LoVo (cell line): Measurements from ENCODE around the gene PRC1.

ENCODE experiments used
- DNase-seq: peaks from one replicate; pipeline ENCODE4 v3.0.0-alpha.2; 2016; ENCODE audit warnings: low spot score

PRC1 gene

DNA sequence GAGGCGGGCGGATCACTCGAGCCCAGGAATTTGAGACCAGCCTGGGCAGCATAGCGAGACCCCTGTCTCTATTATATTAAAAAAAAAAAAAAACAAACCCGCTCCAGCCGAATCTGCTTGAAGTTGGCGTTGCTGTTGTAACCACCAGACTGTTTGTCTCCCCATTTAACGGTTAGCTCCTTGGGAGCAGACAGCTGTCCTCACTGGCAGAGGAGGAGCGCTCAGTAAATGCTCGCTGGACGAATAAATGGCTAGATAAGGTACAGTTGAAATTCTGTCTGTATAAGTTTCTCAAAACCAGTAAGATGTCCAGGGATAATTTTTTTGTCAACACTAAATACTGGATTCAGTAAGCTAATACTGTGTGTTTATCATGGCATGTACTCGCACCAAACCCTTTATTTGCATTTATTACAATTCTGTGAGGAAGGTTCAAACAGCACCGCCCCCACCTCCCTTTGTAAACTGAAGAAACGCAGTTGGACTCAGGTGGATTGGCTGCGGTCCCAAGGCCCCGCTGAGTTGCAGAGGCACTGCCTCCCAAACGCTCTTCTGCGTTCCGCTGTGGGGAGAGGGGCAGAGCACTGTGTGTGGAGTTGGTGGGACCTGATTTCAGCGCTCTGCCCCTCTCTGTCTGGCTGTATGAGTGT lies 38.6 kb downstream of the PRC1 start:
- DNase-seq: no peak

DNA sequence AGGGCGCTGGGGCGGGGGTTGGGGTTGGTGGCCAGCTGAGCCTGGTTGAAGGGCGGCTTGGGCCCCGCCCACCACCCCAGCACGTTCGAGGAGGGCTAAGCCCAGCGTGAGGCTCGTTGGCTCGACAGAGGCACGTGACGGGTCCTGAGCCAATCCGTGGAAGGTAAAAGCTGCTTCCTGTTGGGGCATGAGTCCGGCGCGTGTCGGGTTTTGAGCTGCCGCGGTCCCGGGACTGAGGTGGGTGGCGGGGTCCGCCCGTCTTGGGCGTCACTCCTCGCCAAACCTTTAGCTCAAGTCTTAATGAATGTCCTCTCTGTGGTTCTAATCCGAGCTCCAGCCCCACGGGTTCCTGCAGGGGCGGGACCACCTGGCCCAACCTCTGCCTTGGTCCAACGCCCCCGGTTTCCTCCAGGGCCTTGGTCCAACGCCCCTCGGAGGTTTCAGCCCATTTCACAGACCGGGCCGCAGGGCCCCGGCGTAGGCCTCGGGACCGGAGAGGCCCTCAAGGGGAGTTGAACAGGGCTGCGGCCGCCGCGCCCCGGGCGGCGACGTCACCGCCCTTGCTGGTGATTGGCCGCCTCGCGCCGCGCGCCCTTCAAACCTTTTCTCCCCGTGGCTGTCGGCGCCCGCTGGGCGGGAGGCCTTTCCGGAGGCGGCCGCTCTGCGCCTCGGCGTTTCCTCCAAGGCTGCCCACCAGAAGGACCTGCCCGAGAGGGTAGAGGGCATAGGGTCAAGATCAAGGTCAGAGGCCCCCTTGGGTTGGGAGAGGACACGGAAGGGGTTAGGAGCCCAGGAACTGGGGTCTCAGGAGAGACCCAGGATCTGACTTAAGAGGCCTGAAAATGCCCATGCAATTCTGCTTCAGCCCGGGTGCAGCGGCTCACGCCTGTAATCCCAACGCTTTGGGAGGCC lies 39.4 kb downstream of the PRC1 start, which contains the start of gene RCCD1:
RCCD1 (plus strand) TSS at position 173 of the 912 bp plus-strand sequence. CDS start 1,851 bp downstream, outside the sequence.
- DNase-seq: peak; percentile 97

DNA sequence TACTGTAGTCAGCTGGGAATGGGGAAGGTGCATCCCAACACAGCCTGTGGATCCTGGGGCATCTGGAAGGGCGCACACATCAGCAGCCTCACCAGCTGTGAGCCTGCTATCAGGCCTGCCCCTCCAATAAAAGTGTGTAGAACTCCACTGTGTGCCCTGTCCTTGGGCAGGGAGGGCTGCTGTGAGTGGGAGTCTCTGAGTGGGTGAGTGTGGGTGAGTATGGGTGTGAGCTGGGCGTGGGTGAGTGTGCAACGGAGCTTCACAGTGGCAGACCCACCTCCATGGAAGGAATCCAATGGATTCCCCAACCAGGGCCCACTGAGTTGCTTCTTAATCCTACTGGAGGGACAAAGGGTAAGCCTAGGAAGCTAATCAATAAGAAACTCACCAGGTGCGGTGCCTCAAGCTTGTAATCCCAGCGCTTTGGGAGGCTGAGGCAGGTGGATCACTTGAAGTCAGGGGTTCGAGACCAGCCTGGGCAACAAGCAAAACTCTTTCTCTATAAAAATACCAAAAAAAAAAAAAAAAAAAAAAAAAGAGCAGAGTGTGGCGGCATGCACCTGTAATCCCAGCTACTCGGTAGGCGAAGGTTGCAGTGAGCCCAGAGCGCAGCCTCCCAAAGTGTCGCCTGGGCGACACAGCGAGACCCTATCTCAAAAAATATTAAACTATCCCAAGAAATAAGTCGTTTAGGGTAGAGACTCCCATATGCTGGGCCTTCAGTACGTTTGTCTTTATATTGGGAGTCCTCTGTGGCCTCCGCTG lies 40.2 kb downstream of the PRC1 start:
- DNase-seq: no peak

DNA sequence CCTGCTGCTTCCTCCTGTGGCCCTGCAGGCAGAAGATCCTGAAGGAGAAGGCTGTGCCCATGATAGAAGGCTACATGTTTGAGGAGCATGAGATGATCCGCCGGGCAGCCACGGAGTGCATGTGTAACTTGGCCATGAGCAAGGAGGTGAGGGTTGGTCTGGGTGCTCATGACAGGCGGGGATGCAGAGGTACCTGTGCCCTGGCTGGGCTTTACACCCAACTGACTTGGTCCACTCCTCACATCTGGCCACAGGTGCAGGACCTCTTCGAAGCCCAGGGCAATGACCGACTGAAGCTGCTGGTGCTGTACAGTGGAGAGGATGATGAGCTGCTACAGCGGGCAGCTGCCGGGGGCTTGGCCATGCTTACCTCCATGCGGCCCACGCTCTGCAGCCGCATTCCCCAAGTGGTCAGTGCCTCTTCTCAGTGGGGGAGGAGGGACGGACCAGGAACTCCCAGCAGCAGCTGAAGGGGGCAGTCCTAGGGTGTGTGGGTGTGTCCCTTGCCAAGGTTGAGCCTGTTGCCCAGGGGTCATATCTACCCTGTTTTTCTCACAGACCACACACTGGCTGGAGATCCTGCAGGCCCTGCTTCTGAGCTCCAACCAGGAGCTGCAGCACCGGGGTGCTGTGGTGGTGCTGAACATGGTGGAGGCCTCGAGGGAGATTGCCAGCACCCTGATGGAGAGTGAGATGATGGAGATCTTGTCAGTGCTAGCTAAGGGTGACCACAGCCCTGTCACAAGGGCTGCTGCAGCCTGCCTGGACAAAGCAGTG lies 41.2 kb downstream of the PRC1 start:
- no peak for DNase-seq

DNA sequence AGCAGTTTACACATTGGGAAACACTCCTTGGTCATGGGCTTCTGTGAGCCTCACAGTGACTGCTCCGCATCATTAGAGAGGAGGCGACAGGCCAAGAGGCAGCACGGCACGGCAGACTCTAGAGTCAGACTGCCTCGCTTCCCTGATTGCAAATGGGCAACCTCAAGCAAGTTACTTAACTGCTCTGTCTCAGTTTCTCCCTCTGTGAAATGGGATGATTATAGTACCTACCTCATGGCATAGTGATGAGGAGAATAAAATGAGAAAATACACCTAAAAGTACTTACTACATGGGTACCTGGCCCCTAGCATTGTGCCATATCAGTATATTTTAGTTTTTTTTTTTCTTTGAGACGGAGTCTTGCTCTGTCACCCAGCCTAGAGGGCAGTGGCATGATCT lies 43.7 kb downstream of the PRC1 start:
- no peak for DNase-seq

DNA sequence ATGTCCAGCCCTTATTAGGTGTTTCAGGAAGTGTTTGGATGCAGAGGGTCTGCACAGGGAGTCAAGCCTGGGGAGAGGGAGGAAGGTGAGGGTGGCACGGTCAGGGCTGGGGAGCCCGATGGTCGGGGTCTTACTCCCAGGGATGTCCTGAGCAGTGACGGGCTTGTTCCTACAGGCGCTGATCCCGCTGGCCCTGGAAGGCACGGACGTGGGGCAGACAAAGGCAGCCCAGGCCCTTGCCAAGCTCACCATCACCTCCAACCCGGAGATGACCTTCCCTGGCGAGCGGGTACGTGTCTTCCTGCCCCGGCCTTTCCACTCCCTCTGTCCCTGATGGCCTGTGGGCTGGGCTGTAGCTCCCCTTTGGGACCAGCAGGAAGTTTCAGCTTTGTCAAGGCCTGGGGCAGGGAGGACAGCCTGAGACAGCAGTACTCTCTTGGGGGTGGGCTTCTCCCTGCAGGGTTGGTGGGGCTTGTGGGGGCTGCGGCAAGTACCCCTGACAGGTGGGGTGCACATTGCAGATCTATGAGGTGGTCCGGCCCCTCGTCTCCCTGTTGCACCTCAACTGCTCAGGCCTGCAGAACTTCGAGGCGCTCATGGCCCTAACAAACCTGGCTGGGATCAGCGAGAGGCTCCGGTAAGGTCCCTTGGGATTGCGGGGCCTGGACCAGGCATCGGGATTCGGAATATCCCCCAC lies 44.2 kb downstream of the PRC1 start:
- DNase-seq: no peak

DNA sequence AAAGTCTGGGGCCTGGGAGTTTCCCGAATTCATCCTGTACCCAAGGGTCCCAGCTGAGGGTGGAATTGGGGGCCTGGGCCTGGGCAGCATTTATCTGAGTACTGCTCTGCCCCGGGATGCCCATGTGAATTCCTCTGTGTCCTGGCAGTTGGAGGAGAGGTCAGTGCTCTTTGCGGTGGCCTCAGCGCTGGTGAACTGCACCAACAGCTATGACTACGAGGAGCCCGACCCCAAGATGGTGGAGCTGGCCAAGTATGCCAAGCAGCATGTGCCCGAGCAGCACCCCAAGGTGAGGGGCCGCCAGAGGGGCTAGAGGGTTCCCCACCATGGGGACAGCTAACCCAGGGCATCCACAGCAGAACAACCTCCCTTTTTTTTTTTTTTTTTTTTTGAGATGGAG lies 45.8 kb downstream of the PRC1 start:
- DNase-seq: no peak

- no peak for DNase-seq
Observed at GRCh38 chr15:90947577-90948357, 46.6 kb downstream of the PRC1 start.

GRCh38 chr15:90946941-90947576 lies 47.3 kb downstream of the PRC1 start:
- DNase-seq: no peak

DNA sequence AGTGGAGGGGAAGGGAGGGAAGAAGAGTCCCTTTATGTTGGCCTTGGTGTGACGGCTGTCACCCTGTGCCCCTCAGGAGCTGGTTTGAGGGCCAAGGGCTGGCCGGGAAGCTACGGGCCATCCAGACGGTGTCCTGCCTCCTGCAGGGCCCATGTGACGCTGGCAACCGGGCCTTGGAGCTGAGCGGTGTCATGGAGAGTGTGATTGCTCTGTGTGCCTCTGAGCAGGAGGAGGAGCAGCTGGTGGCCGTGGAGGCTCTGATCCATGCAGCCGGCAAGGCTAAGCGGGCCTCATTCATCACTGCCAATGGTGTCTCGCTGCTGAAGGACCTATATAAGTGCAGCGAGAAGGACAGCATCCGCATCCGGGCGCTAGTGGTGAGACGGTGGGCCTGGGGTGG lies 47.8 kb downstream of the PRC1 start:
- DNase-seq: no peak

GRCh38 chr15:90945091-90945490 lies 49.2 kb downstream of the PRC1 start:
- DNase-seq: no peak

- no peak for DNase-seq
Observed at GRCh38 chr15:90942354-90943120, 51.8 kb downstream of the PRC1 start.

- DNase-seq: no peak
Observed at GRCh38 chr15:90941038-90941437, 53.3 kb downstream of the PRC1 start.

DNA sequence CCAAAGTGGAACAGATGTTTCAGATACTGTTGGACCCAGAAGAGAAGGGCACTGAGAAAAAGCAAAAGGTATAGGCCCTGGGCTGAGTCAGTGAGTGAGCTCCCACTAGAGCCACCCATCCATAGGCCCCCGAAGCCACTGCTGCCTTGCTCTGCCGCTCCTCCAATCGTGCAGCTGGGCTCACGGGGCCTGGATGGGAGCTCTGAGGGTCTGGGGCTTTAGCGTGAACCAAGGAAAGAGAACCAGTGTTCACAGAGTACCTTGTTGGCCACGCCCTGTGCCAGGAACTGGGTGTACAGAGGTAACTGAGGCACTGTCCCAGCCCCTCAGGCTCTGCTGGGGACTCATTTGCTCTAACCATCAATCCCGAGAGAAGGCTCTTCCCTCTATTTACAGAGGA lies 54.6 kb downstream of the PRC1 start:
- DNase-seq: no peak

GRCh38 chr15:90938261-90938660 lies 56.1 kb downstream of the PRC1 start:
- DNase-seq: no peak

DNA sequence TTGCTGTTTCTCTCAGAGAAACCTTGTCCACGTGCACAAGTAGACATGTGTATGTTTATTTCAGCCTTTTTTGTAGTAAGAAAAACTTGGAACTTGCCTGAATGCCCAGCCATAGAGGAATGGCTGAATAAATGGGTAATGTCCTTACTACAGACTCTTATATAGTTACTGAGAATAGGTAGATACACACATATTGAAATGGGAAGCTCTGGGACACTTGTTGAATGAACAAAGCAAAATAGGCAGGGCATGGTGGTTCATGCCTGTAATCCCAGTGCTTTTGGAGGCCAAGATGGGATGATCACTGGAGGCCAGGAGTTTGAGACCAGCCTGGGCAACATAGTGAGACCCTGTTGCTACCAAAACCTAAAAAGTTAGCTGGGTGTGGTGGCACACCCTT lies 57.5 kb downstream of the PRC1 start:
- DNase-seq: no peak

GRCh38 chr15:90934949-90935751 lies 59.2 kb downstream of the PRC1 start, which contains the start of gene UNC45A:
Gene UNC45A, plus strand, starts transcription at chr15:90935285. Its CDS starts 40 bp downstream, at chr15:90935325.
- peak; percentile 97 for DNase-seq
